HepG2 (cell line): ENCODE measurements around the gene TSNAXIP1. TPM values are rescaled to one million over a fixed set of nuclear protein-coding genes. Genes with fewer than 3 reads are reported as not detected.

Experiments
- AFF4 ChIP-seq: sonication (generic); formaldehyde crosslinking; IDR thresholded peaks from 2 replicates; pipeline ENCODE4 v1.4.0; 2020; ENCODE audit warnings: missing genetic modification reagents
- ATRX ChIP-seq: sonication (generic); formaldehyde crosslinking; IDR thresholded peaks from 2 replicates; pipeline ENCODE4 v1.4.0; 2020; ENCODE audit warnings: missing genetic modification reagents, borderline replicate concordance
- FOXA3 ChIP-seq: IDR thresholded peaks from 2 replicates; pipeline ENCODE4 v1.6.1; 2016; ENCODE audit warnings: missing genetic modification reagents, missing compliant biosample characterization
- HMGA1 ChIP-seq: sonication (generic); formaldehyde crosslinking; conservative IDR thresholded peaks from 2 replicates; pipeline ENCODE4 v1.4.0; 2020; ENCODE audit warnings: missing genetic modification reagents
- KAT7 ChIP-seq: IDR thresholded peaks from 2 replicates; pipeline ENCODE4 v1.6.1; 2018; ENCODE audit warnings: borderline replicate concordance, missing compliant biosample characterization
- LCORL ChIP-seq, 2 experiments: fragments of 450-650 bp in 1 of 2; sonication (generic) in 1 of 2; formaldehyde crosslinking in 1 of 2; IDR thresholded peaks; 2 replicates each; pipeline versions ENCODE4 v1.5.0 to v1.6.1; 2017 to 2020; ENCODE audit warnings: antibody characterized with exemption in 1 of 2, missing genetic modification reagents in 1 of 2
- MBD4 ChIP-seq: IDR thresholded peaks from 2 replicates; pipeline ENCODE4 v1.6.1; 2012; ENCODE audit warnings: low read length, inconsistent platforms, borderline replicate concordance
- MLX ChIP-seq: IDR thresholded peaks from 2 replicates; pipeline ENCODE4 v1.6.1; 2016
- MYC ChIP-seq: sonication (generic); formaldehyde crosslinking; IDR thresholded peaks from 2 replicates; pipeline ENCODE4 v1.9.0; 2021; ENCODE audit warnings: missing genetic modification reagents, borderline replicate concordance
- NCOR1 ChIP-seq: fragments of 200-600 bp; sonication (generic); IDR thresholded peaks from 2 replicates; pipeline ENCODE4 v1.7.0; 2017; ENCODE audit warnings: antibody characterized with exemption, low read length, borderline replicate concordance
- ONECUT2 ChIP-seq: sonication (generic); formaldehyde crosslinking; IDR thresholded peaks from 2 replicates; pipeline ENCODE4 v1.4.0; 2020; ENCODE audit warnings: missing genetic modification reagents
- PHF20 ChIP-seq: sonication (generic); formaldehyde crosslinking; IDR thresholded peaks from 2 replicates; pipeline ENCODE4 v1.5.0; 2020; ENCODE audit warnings: mild to moderate bottlenecking, missing genetic modification reagents
- SIN3A ChIP-seq: IDR thresholded peaks from 2 replicates; pipeline ENCODE4 v1.6.1; 2011; ENCODE audit warnings: low read depth, mild to moderate bottlenecking, control low read depth, low read length, borderline replicate concordance
- SIN3B ChIP-seq: fragments of 150-350 bp; IDR thresholded peaks from 2 replicates; pipeline ENCODE4 v1.6.1; 2014; ENCODE audit warnings: low read length
- TARDBP ChIP-seq: sonication (generic); formaldehyde crosslinking; IDR thresholded peaks from 2 replicates; pipeline ENCODE4 v1.8.0; 2022; ENCODE audit warnings: mild to moderate bottlenecking, missing genetic modification reagents
- TFDP1 ChIP-seq: IDR thresholded peaks from 2 replicates; pipeline ENCODE4 v1.6.1; 2016; ENCODE audit warnings: missing compliant biosample characterization, missing genetic modification reagents, borderline replicate concordance
- TSC22D2 ChIP-seq: sonication (generic); formaldehyde crosslinking; IDR thresholded peaks from 2 replicates; pipeline ENCODE4 v1.5.1; 2020; ENCODE audit warnings: missing genetic modification reagents, mild to moderate bottlenecking, borderline replicate concordance
- ZBTB21 ChIP-seq: sonication (generic); formaldehyde crosslinking; IDR thresholded peaks from 2 replicates; pipeline ENCODE4 v1.4.0; 2020; ENCODE audit warnings: missing genetic modification reagents
- ZFP82 ChIP-seq: sonication (generic); formaldehyde crosslinking; IDR thresholded peaks from 2 replicates; pipeline ENCODE4 v1.5.1; 2020; ENCODE audit warnings: mild to moderate bottlenecking, missing genetic modification reagents, borderline replicate concordance
- ZNF10 ChIP-seq: sonication (generic); formaldehyde crosslinking; IDR thresholded peaks from 2 replicates; pipeline ENCODE4 v1.4.0; 2020; ENCODE audit warnings: mild to moderate bottlenecking, low read depth, missing genetic modification reagents, borderline replicate concordance
- ZNF235 ChIP-seq: sonication (generic); formaldehyde crosslinking; IDR thresholded peaks from 2 replicates; pipeline ENCODE4 v1.8.1; 2023; ENCODE audit warnings: mild to moderate bottlenecking, missing genetic modification reagents, borderline replicate concordance
- ZNF484 ChIP-seq: sonication (generic); formaldehyde crosslinking; IDR thresholded peaks from 2 replicates; pipeline ENCODE4 v1.5.1; 2020; ENCODE audit warnings: mild to moderate bottlenecking, low read depth, missing genetic modification reagents, borderline replicate concordance
- ZNF577 ChIP-seq: sonication (generic); formaldehyde crosslinking; IDR thresholded peaks from 2 replicates; pipeline ENCODE4 v1.4.0; 2020; ENCODE audit warnings: mild to moderate bottlenecking, low read depth, missing genetic modification reagents, borderline replicate concordance
- polyA plus RNA-seq, 8 experiments: library from polyadenylated mRNA; depleted of rRNA in 3 of 8; stranded (reverse) in 7 of 8; unstranded in 1 of 8; fragments of >200 nt; fragmentation: Illumina TruSeq in 4 of 8; extraction: Trizol in 4 of 8; gene quantifications; 2 replicates each; pipeline versions ENCODE4 v1.2.1 to v1.2.3, GENCODE V29; 2011 to 2016; ENCODE audit warnings: low read depth in 4 of 8, missing spikeins in 1 of 8, mixed read lengths in 1 of 8; ENCODE audit not compliant: insufficient read depth in 1 of 8
- total RNA-seq, 5 experiments: library from RNA; depleted of rRNA; stranded (reverse); fragments of >200 nt; fragmentation: Illumina TruSeq; extraction: Trizol; gene quantifications; 2 replicates each; pipeline ENCODE4 v1.2.3, GENCODE V29; 2016; ENCODE audit warnings: low read depth in 1 of 5

TSNAXIP1 gene
- total and polyA plus RNA-seq, 2 of the 13 experiments (the other 11 are each of a cell fraction or from before 2014, with no cell fraction given), result 0.37 to 0.86 TPM

GRCh38 chr16:67872631-67873434 is 66.1 kb downstream of the TSNAXIP1 start, which contains the start of gene EDC4 (continued):
- TF ChIP-seq TFDP1 (CRISPR knock-in tag) (peak; percentile 77), ZNF10 (CRISPR knock-in tag) (no peak), LCORL (IDR thresholded peaks at IDR 0.05) (no peak), LCORL (CRISPR knock-in tag; IDR thresholded peaks at IDR 0.05) (peak; percentile 86), NCOR1 (no peak), TSC22D2 (peak; percentile 95; the same call in 1 of the 2 replicates), MLX (CRISPR knock-in tag) (0 out of 2 replicates have a peak, but pooled peaks have one; percentile 30), ZFP82 (peak; percentile 85; the same call in 1 of the 2 replicates), FOXA3 (CRISPR knock-in tag) (peak; percentile 65), AFF4 (CRISPR knock-in tag) (no peak), HMGA1 (CRISPR knock-in tag) (no peak), TARDBP (CRISPR knock-in tag) (peak; percentile 86), ZNF235 (CRISPR knock-in tag) (peak; percentile 84; the same call in 1 of the 2 replicates), ZNF577 (CRISPR knock-in tag) (no peak), KAT7 (CRISPR knock-in tag) (peak; percentile 95; the same call in 1 of the 2 replicates), SIN3A (peak; percentile 93), SIN3B (peak; percentile 89), PHF20 (peak; percentile 96), MBD4 (no peak), ATRX (CRISPR knock-in tag) (no peak), MYC (CRISPR knock-in tag) (peak; percentile 87), ZBTB21 (no peak), ZNF484 (CRISPR knock-in tag) (no peak), ONECUT2 (CRISPR knock-in tag) (peak; percentile 47; the same call in 1 of the 2 replicates)
